Lower leg skin (tissue), 3 donors: ENCODE data around the gene AGXT.

ENCODE experiments used
- POLR2A ChIP-seq, 2 donors: fragments of 450-650 bp; IDR thresholded peaks; one replicate each; pipeline ENCODE4 v1.6.1; 2016 to 2017; ENCODE audit warnings: antibody characterized with exemption in 2 of 2, mild to moderate bottlenecking in 1 of 2, moderate library complexity in 1 of 2
- TF ChIP-seq, protein P1 (sequence below), 3 donors: fragments of 450-650 bp; IDR thresholded peaks; one replicate each; pipeline ENCODE4 v1.5.1; 2016; ENCODE audit warnings: antibody characterized with exemption in 3 of 3, mild to moderate bottlenecking in 3 of 3, moderate library complexity in 2 of 3

DNA sequence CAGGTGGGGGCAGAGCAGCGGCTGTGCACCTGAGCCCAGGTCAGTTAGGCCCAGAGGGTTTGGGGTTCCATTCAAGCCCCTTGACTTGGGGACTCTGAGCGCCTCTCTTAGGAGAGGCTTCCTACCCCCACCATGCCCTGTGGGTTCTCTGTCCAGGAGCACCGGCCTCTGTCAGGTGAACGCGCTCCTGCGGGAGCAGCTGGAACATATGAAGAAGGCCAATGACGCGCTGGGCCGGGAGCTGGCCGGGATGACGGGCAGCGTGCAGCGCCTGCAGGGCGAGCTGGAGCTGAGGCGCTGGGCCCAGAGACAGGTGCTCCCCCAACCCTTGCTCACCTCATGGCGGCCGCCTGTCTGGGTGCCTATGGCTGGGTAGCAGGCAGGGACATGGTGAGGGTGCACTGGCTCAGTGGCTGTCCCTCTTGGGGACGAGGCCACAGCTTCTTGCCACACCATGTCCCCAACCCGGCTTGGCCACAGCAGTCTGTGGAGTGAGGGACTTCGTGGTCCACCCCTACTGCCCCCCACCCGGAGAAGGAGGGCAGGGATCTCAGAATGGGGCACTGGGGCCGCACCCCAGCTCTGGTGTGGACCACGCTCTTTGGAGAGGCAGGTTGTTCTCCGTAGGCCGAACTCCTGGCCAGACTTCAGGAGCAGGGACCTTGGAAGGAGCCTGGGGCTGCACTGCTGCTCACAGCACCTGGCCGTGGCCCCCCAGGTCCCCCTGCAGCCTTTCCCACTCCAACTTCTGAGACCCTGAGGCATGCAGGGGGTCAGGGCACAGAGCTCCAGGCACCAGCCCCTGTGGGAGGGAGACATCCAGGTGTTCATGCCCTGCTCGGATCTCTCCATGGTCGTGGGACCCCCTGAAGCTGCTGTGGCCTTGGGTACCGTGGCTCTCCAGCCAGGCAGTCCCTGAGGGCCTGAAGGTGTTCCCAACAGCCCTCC lies 57.2 kb downstream of the AGXT start:
- TF ChIP-seq, protein P1, sequence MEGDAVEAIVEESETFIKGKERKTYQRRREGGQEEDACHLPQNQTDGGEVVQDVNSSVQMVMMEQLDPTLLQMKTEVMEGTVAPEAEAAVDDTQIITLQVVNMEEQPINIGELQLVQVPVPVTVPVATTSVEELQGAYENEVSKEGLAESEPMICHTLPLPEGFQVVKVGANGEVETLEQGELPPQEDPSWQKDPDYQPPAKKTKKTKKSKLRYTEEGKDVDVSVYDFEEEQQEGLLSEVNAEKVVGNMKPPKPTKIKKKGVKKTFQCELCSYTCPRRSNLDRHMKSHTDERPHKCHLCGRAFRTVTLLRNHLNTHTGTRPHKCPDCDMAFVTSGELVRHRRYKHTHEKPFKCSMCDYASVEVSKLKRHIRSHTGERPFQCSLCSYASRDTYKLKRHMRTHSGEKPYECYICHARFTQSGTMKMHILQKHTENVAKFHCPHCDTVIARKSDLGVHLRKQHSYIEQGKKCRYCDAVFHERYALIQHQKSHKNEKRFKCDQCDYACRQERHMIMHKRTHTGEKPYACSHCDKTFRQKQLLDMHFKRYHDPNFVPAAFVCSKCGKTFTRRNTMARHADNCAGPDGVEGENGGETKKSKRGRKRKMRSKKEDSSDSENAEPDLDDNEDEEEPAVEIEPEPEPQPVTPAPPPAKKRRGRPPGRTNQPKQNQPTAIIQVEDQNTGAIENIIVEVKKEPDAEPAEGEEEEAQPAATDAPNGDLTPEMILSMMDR (IDR thresholded peaks at IDR 0.05) = no peak
- TF ChIP-seq POLR2A (IDR thresholded peaks at IDR 0.05) = no peak
